GM18508 (cell line): Measurements from ENCODE around the gene RPA3.

Experiments used
- ATAC-seq: cut with Tn5 transposase; IDR thresholded peaks from one replicate; pipeline ENCODE4 v1.9.1; 2021; ENCODE audit warnings: moderate number of reproducible peaks; ENCODE audit not compliant: insufficient read depth, unreplicated experiment

Gene RPA3

DNA sequence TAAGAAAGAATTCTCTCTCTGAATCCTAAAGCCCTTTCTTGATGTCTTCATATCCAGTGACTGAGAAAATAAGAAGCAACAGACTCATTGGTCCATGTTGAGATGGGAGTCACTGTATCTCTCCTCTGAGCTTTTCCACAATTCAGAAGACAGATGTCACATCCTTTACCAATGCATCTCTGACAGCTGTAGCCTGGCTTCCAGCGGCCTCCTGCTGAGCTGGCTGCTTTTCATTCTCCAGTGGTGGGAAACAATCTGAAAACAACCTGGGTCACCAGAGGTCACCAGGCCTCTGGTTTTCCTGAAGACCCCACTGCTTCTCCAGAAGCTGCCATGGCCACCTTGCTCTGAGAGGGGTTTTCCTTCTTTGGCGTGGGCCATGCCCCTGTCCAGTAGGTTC lies 18.3 kb upstream of the RPA3 start:
- no peak for ATAC-seq

DNA sequence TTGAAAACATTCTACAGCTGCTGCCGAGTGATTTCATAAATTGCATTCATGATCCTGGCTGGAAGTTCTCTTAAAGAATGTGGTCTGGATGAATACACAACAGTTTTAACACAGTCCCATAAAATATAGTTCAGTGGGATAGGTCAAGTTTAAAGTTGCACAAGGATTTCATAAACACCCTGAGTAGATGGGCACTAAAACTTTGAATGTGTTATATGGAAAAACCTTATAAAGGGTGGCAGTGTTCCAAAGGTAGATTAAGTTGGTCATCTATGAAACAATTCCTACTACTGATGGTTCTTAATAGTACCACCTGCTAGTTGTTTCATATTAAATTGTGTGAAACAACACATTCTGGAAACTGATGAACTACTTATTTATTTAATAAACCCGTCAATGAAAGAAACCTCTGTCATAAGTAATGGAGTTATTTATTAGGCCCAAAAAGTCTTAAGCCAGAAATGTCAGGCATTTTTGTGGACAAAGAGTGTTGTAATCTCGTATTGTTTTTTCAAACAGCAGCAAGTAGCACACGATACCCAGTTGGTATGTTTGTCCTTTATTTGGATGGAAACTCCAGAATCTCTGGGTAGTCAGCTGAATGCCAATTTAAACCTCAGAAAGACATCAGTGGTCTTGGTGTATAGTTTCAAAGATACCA lies 14.3 kb upstream of the RPA3 start:
- ATAC-seq = no peak

DNA sequence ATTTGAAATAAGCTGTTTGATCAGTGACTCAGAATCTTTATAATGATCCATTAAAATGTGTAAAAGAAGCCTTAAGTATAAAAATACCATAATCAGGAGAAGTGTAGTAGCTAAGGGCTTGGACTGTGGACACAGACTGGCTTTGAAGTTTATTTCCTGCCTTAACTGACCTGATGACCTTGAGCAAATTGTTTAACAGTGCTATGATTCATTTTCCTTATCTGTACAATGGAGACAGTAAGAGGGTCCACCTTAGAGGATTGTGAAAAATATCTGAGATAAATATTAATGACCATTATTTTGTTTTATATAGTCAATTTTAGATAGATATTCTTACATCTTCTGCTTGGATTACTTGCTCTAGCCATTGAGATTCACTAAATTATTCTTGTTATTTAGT lies 13.3 kb upstream of the RPA3 start:
- ATAC-seq = no peak

DNA sequence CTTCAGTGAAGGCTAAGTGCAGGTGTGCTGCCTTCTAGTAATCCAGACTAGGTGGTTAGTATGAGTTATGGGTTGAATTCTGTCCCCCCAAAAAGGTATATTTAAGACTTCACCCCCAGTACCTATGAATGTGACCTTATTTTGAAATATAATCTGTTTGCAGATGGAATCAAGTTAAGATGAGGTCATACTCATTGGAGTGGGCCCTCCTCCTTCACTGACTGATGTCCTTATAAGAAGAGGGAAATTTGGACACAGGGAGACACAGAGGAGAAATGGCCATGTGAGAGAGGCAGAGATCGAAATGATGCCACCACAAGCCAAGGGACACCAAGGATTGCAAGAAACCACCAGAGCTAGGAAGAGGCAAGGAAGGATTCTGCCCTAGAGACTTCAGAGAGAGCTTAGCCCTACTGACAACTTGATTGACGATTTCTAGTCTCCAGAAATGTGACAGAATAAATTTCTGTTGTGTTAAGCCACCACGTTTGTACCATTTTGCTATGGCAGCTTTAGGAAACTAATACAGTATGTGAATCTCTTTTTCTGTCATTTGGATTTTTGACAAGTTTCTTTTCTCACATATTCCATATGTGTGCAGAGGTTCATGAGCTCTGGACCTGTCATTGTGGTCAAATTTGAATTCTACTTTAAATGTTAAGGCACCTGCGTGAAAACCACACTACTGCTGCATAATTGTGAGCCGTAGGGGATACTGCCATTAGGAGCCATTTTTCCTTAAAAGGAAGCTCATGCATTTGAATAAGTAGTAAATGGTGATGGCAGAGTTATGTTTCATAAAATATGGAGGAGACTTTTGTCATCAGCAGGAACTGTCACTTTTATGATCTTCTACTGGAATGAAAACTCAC lies 2.6 kb upstream of the RPA3 start:
- no peak for ATAC-seq

DNA sequence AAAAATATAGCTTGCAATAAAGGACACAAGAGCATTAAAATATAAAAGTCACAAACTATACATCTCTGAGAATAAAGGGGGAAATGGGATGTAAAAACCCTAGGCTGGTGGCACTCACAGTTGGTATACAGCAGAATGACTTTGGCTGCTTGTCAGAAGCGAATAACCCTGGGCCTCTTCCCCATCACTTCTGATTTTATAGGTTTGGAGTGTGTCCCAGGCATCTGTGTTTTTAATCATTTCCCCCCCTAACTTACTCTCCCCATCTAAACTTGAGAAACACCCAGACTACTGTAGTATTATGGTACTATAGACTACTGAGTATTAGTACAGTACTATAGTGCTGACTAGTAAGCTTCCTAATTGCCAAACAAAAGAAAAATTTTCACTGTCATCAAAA lies 1.8 kb upstream of the RPA3 start:
- ATAC-seq = no peak

DNA sequence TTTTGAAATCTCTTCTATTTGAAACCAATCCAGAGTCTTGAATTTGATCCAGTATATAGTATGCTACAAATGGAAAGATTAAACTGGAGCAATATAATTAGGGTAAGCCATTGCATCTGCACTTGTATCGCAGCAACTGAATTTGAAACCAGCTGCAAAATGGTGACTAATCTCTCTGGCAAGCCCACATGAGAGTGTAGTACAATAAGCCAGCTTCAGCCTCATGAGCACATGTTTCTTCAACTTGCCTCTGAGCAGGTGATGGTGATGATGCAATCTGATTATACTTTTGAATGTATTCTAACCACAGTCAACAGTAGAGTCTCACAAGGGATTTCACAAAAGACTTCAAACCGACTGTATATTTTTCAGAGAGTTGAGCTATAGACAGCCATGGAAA lies 829 bp upstream of the RPA3 start:
- ATAC-seq = peak; percentile 98

DNA sequence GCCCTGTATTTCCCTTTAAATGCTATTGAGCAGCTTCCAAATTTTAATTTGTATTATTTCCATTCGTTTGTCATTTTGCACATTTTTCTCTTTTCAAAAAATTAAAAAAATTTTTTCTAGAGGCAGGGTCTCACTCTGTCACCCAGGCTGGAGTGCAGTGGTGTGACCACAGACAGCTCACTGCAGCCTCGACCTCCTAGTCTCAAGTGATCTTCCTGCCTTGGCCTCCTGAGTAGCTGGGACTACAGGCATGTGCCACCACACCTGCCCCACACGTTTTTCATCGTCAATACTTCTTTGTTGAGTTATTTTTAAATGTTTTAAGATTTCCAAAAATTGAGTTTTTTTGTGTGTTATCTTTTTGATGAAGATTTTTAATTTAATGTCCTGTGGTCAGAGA lies 4.7 kb downstream of the RPA3 start:
- ATAC-seq = no peak

DNA sequence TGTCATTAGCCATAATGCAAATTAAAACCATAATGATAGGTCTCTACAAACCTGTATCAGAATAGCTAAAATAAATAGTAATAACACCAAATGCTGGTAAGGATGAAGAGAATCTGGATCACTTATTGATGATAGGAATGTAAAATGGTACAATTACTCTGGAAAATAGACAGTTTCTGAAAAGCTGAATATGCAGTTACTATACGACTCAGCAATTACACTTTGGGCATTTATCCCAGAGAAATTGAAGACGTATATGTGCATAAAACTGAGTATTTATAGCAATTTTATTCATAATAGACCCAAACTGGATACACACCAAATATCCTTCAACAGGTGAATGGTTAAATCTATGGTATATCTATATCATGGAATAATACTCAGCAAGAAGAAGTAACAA lies 7.9 kb downstream of the RPA3 start:
- ATAC-seq = no peak

DNA sequence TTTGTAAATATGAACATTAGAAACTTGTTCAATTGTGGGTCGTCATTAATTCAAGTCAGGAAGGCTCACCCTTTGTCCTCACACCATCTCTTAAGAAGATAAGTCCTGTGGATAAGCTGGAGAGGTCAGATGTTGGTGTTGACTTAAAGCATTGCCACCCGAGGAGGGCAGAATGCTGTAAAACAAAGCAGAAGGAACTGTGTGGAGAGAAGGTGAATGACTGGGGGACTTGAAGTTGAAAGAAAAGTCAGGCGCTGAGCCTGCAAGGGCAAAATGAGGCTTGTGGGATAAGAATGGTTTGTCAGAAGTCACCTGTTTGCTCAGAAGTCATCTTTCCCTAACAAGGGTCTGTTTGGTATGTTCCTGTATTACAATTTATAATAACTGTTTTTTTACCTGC lies 9.1 kb downstream of the RPA3 start:
- no peak for ATAC-seq

DNA sequence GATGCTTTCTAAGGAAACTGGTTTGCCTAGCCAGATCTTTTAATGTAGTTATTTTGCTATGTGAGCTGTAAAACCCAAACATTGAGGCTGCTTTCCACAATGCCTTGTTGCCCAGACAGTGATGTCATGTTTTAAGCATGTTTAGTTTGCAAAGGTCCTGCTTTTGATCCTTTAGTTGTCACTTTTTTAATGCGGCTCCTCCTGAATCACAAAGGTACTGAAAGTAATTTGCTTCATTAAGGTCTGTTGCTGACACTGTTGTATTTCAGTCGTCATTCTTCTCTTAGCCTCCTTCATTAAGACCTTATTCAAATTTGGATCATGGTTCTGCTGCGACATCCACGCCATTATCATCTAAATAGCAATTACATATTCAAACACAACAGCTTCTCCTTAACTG lies 10.6 kb downstream of the RPA3 start:
- no peak for ATAC-seq

DNA sequence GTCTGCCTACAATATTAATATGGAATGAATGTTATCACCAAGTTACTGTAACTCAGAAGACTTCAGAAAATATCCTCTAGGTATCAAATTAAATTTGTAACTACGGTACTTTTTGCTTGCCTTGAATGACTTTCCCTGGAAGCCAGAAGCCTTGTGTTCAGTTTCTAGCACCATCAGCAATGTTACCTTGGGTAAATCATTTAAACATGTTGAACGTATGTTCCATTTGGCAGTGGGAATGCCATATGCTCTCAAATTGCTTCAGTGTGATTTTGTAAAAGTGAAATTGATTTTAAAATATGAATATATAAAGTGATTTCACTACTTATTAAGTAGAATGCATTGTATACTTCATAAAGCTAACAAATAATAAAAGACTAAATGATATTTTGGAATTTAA lies 11.2 kb downstream of the RPA3 start:
- no peak for ATAC-seq

DNA sequence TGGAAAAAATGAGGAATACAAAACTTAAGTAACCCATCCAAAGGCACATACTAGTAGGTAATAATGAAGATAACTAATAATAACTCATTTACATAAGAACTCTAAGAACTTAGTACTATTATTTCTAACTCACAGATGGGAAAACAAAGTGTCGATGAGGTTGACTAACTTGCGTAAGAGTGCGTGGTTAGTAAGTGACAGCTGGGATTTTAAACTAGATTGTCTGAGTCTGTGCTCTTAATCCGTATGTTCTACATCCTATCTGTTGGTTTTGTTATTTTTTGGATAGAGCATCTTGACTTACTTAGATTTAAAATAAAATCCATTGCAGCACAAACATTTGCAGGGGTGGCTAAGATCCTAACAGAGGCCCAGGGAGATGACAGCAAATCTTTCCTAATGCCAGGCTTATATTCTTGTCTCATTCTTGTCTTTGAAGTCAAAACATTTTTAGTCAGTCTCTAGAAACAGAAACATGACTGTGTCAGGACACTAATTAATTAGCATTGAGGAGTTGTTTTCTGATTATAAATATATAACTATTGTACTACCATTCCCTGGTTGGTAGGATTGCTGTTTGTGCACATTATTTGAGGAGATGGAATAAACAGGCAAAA lies 11.7 kb downstream of the RPA3 start:
- ATAC-seq = peak; percentile 15

DNA sequence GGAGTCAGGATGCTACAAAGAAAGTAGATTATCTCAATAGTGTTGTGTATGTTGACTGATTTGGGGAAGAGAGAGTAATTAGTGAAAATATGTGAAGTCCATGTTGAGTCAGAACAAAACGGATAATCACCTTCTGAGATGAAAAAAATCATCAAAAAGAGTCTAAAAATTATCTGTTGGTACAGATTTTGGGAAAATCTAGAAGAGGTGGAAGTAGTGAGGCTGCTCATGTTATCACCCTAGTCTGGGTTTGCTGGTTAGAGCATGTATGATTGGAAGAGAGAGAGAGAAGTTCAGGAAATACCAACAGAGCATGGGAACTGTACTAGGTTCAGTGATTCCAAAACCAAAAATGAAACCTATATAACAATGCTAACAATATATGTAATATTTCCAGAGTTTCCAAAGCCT lies 12.3 kb downstream of the RPA3 start:
- ATAC-seq = peak; percentile 34

DNA sequence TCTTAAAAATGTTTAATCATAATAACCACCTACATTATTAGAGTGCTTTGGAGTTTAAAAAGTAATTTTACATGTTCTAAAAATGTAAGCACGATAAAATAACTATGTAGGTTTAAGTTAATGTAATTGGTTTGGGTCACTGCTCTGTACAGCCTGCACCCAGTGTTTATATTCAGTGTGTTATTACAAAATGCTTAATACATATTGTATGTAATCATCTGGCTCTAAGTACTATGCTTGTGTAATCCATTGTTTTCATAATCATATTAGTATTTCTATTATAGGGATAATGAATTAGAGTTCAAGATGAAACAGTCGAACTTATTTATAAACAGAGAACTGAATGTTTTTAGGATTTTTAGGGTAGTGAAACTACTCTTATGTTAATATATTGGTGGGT lies 13.1 kb downstream of the RPA3 start:
- no peak for ATAC-seq

DNA sequence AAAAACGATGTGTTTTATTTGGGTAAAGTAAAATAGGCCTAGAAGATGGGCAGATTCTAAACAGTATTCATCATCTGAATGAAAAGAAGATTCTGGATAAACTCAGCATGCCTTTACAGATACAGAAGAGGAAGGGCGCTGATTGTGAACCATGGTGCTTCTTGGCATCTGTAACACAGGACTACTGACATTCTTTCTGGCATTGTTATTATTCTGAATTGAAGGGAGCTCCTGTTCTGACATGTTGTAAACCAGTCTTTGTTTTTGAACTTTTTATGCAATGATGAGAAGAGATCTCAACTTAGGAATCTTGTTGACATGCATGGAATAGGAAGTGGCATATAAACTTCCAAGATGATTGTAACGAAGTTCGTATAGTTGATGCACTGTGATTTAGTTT lies 13.5 kb downstream of the RPA3 start:
- ATAC-seq = no peak

DNA sequence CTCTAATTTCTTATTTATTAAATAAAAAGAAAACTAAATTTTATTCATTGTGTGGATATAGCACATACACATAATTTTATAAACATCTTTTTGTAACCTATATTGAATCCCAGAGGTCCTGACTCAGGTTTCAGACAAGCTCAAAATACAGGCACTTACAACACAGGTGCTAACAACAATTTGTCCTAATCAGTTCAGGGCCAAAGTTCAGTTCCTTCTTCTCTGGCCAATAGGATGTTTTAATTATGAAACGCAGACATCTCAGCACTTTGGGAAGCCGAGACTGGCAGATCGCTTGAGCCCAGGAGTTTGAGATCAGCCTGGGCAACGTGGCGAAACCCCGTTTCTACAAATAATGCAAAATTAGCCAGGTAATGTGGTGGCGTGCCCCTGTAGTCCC lies 15.0 kb downstream of the RPA3 start:
- ATAC-seq = no peak

DNA sequence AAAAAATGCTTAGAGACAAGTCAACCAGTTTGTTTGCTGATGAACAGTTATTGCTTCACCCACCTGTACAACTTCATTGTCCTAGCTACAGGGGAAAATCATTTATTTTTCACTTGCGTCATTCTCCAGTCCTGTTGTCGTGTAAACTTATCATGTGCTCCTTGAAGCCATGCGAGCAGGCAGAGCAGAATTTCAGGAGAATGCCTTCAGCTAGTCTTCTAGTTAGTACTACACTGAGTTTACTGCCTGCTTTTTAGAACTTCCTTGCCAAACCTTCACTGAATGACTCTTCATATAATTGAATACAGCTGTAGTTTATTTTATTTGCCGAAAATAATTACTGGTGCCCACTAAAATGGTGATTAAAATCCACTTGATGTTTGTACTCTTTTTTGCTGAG lies 15.6 kb downstream of the RPA3 start:
- no peak for ATAC-seq

DNA sequence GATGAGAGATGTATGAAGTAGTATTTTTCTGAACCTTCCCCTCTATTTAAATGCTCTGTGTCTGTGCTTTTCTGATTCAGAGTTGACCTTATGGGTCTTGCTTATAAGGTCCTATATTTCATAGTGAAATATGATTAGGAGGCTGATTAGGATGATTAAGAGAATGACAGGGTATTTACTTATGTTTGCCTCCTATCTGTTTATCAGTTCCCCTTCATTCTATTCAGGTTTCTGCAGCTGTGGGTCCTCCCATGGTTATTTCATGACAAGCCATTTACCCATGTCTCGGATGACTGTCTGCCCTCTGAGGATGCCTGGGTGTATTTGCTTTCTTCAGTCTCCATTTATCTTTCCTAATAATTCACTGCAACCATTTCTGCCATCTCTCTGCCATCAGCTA lies 16.9 kb downstream of the RPA3 start:
- no peak for ATAC-seq

DNA sequence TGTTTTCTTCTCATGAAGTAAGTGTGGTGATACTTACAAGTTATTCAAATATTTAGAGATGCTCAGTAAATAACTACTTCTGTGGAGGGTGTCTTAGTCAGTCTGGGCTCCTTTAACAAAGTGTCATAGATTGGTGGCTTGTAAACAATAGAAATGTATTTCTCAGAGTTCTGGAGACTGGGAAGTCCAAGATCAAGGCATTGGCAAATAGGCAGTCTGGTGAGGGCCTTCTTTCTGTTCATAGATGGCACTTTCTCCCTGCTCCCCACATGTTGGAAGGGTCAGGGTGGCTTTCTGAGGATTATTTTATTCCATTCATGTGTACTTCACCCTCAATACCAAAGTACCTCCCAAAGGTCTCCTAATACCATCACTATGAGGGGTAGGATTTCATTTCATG lies 18.4 kb downstream of the RPA3 start:
- ATAC-seq = no peak

DNA sequence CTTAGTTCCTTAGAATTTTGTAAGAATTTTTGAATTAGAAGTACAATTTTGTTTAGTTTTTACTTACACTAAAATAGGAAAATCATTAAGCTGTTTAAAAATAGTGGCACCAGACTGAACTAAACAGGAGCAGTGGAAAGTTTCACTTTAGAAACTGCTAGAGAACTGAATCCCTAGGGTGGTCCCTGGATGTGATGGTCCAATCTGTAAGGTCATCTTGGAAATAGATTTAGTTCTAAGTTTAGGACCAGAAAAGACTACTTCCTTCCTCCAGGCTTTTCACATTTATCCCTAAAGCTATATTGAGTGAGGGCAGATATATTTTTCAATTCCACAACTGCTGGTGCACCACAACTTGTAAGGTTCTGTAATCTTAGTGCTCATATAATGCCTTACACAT lies 19.0 kb downstream of the RPA3 start:
- ATAC-seq = no peak

DNA sequence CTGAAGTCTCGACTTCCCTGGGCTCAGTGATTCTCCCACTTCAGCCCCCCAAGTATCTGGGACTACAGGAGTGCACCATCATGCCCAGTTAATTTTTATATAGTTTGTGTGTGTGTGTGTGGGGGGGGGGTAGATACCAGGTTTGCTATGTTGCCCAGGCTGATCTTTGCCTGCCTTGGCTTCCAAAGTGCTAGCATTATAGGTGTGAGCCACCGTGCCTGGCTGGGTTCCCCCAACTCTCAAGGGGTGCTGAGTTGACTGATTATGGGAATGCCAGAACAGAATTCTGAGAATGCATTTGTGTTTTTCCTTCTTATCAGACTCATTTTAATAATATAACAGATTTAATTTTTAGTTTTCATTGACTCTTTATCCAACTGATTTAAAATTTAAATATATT lies 19.5 kb downstream of the RPA3 start:
- ATAC-seq = no peak
